AG10803 (cell line): ENCODE results near the gene SPC24.

Experiments used
- DNase-seq: peaks from one replicate; pipeline ENCODE4 v3.0.0; 2010; ENCODE audit warnings: low read depth
- H3K4me3 ChIP-seq: 2 replicates; pipeline ENCODE4 v1.5.1; 2011; ENCODE audit warnings: mild to moderate bottlenecking, low read length, control low read depth
- TF ChIP-seq, protein P1 (sequence below): conservative IDR thresholded peaks from 2 replicates; pipeline ENCODE4 v1.5.1; 2011; ENCODE audit warnings: mild to moderate bottlenecking, low read length, control low read depth, inconsistent platforms

Gene SPC24

GRCh38 chr19:11196406-11197287, 41.1 kb upstream of the SPC24 start:
- peak; percentile 33 for DNase-seq
- peak overlapping the region; percentile 97 for H3K4me3 ChIP-seq
- TF ChIP-seq, protein P1, sequence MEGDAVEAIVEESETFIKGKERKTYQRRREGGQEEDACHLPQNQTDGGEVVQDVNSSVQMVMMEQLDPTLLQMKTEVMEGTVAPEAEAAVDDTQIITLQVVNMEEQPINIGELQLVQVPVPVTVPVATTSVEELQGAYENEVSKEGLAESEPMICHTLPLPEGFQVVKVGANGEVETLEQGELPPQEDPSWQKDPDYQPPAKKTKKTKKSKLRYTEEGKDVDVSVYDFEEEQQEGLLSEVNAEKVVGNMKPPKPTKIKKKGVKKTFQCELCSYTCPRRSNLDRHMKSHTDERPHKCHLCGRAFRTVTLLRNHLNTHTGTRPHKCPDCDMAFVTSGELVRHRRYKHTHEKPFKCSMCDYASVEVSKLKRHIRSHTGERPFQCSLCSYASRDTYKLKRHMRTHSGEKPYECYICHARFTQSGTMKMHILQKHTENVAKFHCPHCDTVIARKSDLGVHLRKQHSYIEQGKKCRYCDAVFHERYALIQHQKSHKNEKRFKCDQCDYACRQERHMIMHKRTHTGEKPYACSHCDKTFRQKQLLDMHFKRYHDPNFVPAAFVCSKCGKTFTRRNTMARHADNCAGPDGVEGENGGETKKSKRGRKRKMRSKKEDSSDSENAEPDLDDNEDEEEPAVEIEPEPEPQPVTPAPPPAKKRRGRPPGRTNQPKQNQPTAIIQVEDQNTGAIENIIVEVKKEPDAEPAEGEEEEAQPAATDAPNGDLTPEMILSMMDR, result no peak

DNA sequence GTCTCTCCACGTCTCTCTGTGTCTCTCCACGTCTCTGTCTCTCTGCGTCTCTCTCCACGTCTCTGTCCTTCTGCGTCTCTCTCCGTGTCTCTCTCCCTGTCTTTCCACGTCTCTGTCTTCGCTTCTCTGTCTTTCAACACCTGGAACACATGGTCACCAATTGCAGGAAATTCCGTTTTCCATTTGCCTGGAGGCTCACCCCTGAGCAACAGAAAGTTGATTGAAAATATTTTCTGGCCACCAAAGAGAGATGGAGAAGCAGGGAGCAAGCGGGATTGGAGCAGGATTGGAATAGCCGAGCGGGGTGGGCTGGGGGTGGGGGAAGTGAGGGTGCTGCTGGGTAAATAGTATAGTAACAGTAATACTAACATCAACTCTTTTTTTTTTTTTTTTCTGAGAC, 40.1 kb upstream of the SPC24 start:
- TF ChIP-seq, protein P1, result no peak

GRCh38 chr19:11194656-11195558, 39.3 kb upstream of the SPC24 start:
- TF ChIP-seq, protein P1, result no peak
- H3K4me3 ChIP-seq, result peak overlapping the region; percentile 97
- DNase-seq, result no peak

More for the DNA sequence above, 40.1 kb upstream of the SPC24 start:
- DNase-seq, result no peak
- peak overlapping the region; percentile 97 for H3K4me3 ChIP-seq

GRCh38 chr19:11194173-11194572, 38.6 kb upstream of the SPC24 start:
- H3K4me3 ChIP-seq, result peak overlapping the region; percentile 22; the same call in 1 of the 2 replicates
- TF ChIP-seq, protein P1, result no peak
- DNase-seq, result no peak

GRCh38 chr19:11192957-11193939, 37.7 kb upstream of the SPC24 start:
- no peak overlapping the region for H3K4me3 ChIP-seq
- DNase-seq, result no peak
- TF ChIP-seq, protein P1, result no peak

- no peak overlapping the region for H3K4me3 ChIP-seq
- TF ChIP-seq, protein P1, result no peak
- no peak for DNase-seq
Measured at GRCh38 chr19:11191934-11192333, 36.4 kb upstream of the SPC24 start.
